ENCODE measurements around the gene MYOZ2.
A peak's percentile ranks its signal among the peaks of the same experiment; 100 is the strongest.

MYOZ2 gene

DNA sequence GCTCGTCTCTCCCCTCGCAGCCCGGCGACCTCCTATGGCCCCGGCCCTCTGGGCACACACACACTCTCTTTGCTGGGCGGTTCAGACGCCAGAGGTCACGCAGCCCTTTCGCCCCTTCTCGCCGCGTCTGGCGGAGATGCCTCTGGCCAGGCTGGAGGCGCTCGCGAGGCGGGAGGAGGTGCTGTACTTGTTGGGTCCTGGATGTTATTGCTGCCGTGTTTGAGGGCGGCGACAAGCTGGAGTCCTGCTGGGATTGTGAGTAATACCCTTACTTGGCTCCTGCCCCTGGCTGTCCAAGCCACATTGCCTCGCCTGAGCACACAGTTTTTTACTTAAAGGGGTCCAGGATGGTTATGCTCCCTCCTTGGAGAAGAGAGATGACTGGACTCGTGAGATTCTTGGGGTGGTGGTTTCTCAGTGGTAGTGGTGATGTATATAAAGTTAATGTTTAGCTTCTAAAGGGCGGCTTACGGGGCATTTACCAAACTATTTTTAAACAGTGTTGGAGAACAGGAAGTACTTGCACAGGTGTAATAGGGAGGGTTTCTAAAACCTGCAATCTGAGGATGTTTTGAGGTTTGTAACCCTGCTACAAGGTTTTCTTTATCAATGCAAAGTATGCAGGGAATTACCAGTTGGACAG, 77.5 kb downstream of the MYOZ2 start:
- H3K4me3 ChIP-seq (ENCODE audit: low read length), result peak overlapping the region; percentile 88
- DNase-seq (ENCODE audit: low read depth), result peak; percentile 83
- TF ChIP-seq, protein P1, sequence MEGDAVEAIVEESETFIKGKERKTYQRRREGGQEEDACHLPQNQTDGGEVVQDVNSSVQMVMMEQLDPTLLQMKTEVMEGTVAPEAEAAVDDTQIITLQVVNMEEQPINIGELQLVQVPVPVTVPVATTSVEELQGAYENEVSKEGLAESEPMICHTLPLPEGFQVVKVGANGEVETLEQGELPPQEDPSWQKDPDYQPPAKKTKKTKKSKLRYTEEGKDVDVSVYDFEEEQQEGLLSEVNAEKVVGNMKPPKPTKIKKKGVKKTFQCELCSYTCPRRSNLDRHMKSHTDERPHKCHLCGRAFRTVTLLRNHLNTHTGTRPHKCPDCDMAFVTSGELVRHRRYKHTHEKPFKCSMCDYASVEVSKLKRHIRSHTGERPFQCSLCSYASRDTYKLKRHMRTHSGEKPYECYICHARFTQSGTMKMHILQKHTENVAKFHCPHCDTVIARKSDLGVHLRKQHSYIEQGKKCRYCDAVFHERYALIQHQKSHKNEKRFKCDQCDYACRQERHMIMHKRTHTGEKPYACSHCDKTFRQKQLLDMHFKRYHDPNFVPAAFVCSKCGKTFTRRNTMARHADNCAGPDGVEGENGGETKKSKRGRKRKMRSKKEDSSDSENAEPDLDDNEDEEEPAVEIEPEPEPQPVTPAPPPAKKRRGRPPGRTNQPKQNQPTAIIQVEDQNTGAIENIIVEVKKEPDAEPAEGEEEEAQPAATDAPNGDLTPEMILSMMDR (conservative IDR thresholded peaks at IDR 0.05; ENCODE audit: low read depth, low read length), result peak; percentile 45

DNA sequence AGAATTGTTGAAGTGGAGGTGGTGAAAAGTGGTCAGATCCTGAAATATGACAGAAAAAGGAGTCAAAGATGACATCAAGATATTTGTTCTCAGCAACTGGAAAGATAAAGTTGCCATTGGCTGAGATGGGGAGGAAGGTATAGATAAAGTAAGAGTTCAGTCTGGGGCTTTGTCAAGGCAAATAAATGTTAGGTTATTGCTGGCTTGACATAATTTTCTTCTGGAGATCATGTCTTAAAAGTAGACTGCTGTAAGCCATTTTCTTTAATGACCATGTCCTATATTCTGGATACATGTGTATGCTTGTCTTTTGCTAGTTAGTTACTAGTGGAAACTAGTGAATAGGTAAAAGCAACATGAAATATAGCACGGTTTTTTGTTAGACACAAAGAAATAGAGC, 82.5 kb downstream of the MYOZ2 start:
- H3K4me3 ChIP-seq (ENCODE audit: low read length), result no peak overlapping the region
- TF ChIP-seq, protein P1 (conservative IDR thresholded peaks at IDR 0.05; ENCODE audit: low read depth, low read length), result no peak
- DNase-seq (ENCODE audit: low read depth), result no peak

DNA sequence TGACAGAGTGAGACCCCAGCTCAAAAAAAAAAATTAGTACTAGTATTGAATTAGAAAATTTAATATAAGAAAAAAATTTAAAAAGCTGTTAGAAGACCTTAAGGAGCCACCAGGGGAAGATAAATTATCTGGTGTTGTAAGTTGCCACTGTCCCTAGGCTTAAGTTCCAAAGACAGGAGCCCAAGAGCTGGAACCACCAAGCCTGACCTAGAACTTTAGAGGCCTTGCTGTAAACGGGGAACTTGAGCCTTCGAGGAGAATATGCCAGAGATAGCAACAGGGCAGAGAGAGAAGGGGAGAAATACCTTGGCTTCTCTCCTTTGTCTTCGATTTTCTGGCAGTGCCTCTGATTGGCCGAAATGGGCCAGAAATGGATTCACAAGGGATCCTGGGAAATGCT, 85.8 kb downstream of the MYOZ2 start:
- TF ChIP-seq, protein P1 (conservative IDR thresholded peaks at IDR 0.05; ENCODE audit: low read depth, low read length), result no peak
- no peak for DNase-seq (ENCODE audit: low read depth)
- no peak overlapping the region for H3K4me3 ChIP-seq (ENCODE audit: low read length)

DNA sequence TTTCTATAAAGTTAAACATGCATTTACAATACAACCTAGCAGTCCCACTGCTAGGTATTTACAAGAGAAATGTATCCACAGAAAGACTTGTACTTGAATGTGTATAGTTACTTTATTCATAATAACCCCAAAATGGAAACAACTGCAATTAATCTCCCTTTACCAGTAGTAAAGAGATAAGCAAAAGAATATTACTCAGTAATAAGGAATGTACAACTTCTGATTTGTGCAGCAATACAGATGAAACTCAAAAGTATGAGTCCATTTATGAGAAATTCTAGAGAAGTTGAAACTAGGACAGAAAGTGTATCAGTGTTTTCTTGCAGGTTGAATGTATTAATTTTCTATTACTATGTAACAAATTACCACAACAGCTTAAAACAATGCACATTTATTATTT, 92.1 kb downstream of the MYOZ2 start:
- TF ChIP-seq, protein P1 (conservative IDR thresholded peaks at IDR 0.05; ENCODE audit: low read depth, low read length), result no peak
- DNase-seq (ENCODE audit: low read depth), result no peak
- H3K4me3 ChIP-seq (ENCODE audit: low read length), result no peak overlapping the region

DNA sequence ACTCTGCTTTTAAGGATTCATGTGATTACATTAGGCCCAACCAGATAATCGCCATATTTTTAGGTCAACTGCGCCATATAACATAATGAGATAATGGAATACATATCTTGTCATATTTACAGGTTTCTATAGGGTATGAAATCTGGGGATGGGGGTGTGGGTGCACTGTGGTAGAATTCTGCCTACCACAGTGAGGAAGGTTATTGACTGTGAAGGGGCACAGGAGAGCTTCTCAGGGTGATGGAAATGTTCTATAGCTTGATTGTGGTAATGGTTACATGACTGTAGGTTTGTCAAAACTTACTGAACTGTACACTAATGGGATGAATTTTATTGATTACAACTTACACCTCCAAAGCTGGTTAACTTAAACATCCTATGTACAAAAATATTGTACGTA, 92.8 kb downstream of the MYOZ2 start:
- no peak for DNase-seq (ENCODE audit: low read depth)
- no peak overlapping the region for H3K4me3 ChIP-seq (ENCODE audit: low read length)
- TF ChIP-seq, protein P1 (conservative IDR thresholded peaks at IDR 0.05; ENCODE audit: low read depth, low read length), result no peak

DNA sequence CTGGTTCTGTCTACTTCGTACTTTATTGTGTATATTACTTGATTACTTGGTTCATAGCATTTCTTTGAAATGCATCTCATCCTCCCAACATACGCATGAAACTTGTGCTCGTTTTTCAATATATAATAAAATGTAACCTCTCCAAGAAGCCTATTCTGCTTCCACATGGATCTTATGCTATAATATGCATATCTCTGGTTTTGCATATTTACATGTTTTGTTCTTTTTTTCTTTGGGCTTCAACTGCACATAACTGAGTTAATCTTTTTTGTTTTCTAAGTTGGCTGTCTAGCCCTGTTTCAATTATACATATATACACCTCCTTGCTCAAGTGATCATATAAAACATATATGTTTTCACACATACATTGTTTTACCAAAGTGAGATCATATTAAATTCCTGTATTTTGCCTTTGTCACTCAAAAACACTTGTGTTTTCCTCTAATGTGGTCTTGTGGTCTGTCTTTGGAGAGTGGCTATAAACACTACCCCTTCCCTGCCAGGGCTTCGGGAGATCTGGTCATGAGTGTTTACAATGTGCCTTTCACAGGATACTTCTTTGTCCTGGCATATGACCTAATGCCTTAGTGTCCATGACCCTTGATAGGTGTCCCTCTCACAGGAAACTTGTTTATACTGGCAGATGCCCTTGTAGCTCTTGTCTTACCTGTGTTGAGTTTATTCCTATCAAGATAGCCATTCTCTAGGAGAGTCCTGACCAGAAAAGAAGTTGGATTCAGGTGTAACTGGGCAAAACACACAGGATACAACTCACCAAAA, 94.5 kb downstream of the MYOZ2 start:
- TF ChIP-seq, protein P1 (conservative IDR thresholded peaks at IDR 0.05; ENCODE audit: low read depth, low read length), result no peak
- DNase-seq (ENCODE audit: low read depth), result no peak
- H3K4me3 ChIP-seq (ENCODE audit: low read length), result no peak overlapping the region

DNA sequence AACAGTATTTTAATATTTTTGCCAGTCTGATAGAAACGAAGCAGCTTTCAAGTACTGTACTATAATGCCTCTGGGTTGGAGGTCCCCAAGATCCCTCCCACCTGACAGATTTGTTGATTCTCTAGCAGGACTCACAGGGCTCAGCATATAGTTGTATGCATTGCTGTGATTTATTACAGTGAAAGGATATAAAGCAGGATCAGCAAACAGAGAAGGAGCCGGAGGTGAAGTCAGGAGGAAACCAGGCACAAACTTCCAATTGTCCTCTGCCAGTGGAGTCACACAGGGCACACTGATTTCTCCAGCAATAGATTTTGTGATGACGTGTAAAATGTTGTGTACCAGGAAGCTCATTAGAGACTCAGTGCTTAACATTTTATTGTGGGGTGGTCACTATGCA, 95.9 kb downstream of the MYOZ2 start:
- no peak for DNase-seq (ENCODE audit: low read depth)

More for the DNA sequence above, 95.9 kb downstream of the MYOZ2 start:
- no peak overlapping the region for H3K4me3 ChIP-seq (ENCODE audit: low read length)
- TF ChIP-seq, protein P1 (conservative IDR thresholded peaks at IDR 0.05; ENCODE audit: low read depth, low read length), result no peak

All from retinal pigment epithelial cell (primary cell).